ENCODE data around the gene OAS2.
"Not testable (repeated sequence)": the region's sequence is repeated elsewhere in the genome, so short reads cannot be mapped to it uniquely, and the experiment has no call there.

Gene OAS2

DNA sequence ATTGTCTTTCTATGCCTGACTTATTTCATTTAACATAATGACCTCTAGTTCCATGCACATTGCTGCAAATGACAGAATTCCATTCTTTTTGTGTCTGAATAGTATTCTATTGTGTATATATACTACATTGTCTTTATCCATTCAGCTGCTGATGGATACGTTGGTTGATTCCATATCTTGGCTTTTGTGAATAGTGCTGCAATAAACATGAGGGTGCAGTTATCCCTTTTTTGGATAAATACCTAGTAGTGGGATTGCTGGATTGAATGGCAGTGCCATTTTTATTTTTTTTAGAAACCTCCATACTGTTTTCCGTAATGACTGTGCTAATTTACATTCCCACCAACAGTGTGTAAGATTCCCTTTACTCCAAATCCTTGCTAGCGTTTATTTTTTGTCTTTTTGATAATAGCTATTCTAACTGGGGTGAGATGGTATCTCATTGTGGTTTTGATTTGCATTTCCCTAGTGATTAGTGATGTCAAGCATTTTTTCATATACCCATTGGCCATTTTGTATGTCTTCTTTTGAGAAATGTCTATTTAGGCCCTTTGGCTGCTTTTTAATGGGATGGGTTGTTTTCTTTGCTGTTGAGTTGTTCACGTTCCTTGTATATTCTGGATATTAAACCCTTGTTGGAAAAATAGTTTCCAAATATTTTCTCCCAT lies 2.3 kb downstream of the OAS2 start:
- DNase-seq (ENCODE audit: low read depth in 2 of 2) = no peak

DNA sequence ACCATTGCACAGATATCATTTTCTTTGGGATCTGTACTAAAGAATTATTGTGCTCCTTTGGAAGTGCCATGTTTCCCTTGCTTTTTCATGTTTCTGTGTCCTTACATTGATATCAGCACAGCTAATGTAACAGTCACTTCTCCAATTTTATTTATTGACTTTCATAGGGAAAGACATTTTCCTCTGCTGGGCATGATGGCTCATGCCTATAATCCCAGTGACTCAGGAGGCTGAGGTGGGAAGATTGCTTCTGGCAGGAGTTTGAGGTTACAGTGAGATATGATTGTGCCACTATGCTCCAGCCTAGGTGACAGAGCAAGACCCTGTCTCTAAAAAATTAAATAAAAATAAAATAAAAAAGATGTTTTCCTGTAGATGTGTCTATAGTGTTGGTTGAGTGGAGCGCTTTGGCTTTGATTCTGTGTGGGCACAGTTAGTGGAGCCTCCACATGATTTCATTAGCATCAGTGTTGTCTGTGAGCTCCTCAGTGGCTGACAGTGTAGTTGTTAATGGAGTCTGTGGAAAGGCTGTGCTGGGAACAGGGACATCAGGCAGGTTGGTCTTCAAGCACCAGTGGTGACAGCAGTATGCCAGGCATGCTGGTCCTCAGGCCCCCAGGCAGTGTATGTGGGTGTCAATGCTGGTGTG lies 7.4 kb downstream of the OAS2 start:
- no peak for DNase-seq (ENCODE audit: low read depth in 2 of 2)

DNA sequence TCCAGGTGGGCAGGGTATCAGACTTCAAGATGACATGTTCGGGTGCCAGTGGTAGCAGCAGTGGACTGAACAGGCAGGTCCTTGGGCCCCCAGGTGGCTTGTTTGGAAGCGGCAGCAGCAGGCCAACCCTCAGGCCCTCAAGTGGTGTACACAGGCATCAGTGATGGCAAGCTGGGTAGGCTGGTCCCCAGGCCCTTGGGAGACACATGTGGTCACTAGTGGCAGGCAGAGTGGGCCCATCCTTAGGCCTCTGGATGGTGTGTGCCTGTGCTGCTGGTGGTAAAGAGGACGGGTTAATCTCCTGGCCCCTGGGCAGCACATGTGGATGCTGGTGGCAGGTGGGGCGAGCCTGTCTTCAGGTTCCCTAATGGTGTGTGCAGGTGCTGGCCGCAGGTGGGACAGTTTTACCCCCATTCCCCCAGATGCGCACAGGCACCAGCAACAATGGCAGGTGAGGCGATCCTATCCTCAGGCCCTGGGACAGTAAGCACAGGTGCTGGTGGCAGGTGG lies 8.0 kb downstream of the OAS2 start:
- no peak for DNase-seq (ENCODE audit: low read depth in 2 of 2)

DNA sequence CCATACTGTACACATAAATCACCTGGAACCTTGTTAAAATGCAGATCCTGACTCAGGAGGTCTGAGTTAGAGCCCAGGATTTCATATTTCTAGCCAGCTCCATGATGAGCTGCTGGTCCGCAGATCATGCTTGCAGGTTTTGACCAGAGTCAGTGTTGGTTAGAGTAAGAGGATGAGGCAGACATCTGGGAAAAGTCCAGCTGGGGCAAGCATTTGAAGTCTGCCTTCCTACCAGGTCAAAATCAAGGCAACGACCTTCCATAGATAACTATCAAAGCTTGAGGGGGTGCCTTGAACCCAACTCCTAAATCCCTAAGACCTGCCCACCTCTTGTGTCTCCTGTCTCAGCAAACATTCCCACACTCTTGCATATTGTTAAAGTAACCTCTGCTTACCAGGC lies 9.2 kb downstream of the OAS2 start:
- DNase-seq (ENCODE audit: low read depth in 2 of 2) = no peak

DNA sequence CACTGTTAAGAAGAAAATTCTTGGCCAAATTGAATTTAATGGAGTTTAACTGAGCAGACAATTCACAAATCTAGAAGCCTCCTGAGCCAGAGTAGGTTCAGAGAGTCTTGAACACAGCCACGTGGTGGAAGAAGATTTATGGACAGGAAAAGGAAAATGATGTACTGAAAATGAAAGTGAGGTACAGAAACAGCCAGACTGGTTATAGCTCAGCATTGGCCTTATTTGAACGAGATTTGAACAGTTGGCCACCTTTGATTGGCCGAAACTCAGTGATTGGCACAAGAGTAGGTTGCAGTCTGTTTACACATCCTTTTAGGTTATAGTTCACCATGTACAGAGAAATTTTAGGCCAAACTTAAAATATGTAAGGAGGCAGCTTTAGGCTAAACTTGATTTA lies 9.9 kb downstream of the OAS2 start:
- DNase-seq (ENCODE audit: low read depth in 2 of 2) = no peak

DNA sequence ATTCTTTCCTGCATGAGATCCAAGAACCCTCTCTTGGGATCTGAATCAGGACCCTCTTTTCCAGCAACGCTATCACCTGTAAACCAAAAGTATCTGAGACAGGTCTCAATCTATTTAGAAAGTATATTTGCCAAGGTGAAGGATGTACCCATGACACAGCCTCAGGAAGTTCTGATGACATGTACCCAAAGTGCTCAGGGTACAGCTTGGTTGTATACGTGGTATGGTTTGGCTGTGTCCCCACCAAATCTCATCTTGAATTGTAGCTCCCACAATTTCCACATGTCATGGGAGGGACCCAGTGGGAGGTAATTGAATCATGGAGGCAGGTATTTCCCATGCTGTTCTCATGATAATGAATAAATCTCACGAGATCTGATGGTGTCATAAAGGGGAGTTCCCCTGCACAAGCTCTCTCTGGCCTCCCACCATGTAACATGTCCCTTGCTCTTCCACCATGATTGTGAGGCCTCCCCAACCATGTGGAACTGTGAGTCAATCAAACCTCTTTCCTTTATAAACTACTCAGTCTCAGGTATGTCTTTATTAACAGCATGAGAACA lies 10.6 kb downstream of the OAS2 start:
- not testable (repeated sequence) for DNase-seq (ENCODE audit: low read depth in 2 of 2)

DNA sequence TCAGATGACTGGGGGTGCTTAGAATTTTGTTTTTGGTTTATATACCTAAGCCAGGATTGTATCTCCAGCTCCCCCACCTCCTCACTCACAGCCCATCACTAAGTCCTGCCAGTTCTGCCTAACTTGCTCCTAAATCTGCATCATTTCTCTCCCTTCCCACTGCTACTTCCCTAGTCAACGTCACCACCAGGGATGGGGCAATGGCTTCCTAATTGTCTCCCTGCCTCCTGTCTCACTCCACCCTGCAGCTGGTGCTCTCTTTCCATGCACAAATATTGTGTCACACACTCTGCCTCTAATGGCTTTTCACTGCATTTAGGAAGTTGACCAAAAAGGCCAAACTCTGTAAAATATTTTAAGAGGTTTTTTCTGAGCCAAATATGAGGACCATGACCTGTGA lies 11.5 kb downstream of the OAS2 start:
- DNase-seq (ENCODE audit: low read depth in 2 of 2) = no peak

DNA sequence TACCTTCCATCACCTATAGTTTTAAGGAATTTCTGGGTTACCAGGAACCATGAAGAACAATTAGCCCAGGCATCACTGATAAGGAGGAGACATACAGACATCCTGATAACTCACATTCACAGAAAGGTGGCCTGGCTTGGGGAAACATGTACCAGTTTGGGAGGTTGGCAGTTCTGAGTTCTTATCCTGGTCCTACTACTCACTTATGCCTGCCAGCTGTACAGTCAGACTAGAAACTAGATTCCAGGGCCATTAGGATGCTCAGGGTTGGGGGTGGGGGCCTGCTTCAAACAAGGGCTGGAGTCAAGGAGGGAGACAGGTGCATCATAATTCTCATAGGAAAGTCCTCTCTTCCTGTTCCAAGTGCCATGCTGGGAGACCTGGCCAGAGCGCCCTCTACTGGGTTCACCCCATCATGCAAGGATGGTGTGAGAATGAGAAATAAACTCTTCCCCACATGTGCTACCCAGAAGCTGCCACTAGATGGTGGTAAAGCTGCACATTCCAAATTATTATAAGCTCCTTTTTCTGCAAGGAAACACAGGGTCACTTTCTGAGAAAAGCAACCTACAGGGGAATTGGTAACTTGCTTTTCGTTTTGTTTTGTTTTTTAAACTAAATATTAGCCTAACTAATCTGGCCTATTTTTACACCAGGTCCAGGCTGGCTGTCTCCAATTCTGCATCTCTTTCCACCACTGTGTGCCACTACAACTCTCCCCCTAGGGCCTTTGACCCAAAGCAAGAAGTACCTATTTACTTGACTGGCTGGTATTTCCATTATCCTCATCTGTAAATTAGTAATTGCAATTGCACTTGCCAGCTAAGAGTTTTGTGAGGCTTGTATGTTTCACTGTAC lies 14.5 kb downstream of the OAS2 start:
- DNase-seq (ENCODE audit: low read depth in 2 of 2) = peak in 1 of 2 donors; percentile 62

DNA sequence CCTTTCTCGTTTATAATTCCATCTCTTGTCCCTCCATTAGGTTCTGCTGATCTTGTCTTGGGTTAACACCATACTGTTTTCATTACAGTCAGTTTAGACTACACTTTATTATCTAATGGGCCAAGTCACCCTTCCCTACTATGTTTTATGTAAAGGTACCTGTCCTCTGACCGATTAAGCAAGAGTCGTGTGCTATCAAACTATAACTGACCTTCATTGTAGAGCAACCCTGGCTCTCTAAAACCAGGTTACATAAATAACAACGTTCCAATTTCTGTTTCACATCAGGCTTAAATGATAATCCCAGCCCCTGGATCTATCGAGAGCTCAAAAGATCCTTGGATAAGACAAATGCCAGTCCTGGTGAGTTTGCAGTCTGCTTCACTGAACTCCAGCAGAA lies 16.7 kb downstream of the OAS2 start:
- no peak for DNase-seq (ENCODE audit: low read depth in 2 of 2)

DNA sequence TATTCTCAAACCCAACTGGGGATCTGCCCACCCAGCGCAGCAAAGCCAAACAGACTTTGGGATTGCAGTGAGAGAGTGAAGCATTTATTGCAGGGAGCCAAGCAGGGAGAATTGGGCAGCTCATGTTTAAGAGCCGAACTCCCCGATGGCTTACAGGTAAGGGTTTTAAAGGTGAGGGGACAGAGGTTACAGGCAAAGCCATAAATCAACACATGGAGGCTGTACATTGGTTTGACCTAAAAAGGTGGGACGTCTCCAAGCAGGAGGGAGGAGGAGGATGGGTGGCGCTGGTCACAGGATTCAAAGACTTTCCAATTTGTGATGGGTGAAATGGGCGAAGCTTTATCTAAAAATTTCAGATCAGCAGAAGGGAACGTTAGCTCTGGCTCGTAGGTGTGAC lies 18.2 kb downstream of the OAS2 start:
- DNase-seq (ENCODE audit: low read depth in 2 of 2) = no peak

DNA sequence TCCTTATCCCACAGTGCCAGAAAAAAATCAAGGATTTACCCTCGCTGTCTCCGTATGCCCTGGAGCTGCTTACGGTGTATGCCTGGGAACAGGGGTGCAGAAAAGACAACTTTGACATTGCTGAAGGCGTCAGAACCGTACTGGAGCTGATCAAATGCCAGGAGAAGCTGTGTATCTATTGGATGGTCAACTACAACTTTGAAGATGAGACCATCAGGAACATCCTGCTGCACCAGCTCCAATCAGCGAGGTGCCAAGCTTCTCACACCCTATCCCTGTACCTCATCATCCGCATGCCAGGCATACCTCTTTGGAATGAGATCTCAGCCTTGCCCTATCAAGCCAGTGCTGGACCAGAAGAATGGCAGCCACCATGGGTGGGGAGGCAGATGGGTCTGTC lies 19.2 kb downstream of the OAS2 start:
- DNase-seq (ENCODE audit: low read depth in 2 of 2) = no peak

DNA sequence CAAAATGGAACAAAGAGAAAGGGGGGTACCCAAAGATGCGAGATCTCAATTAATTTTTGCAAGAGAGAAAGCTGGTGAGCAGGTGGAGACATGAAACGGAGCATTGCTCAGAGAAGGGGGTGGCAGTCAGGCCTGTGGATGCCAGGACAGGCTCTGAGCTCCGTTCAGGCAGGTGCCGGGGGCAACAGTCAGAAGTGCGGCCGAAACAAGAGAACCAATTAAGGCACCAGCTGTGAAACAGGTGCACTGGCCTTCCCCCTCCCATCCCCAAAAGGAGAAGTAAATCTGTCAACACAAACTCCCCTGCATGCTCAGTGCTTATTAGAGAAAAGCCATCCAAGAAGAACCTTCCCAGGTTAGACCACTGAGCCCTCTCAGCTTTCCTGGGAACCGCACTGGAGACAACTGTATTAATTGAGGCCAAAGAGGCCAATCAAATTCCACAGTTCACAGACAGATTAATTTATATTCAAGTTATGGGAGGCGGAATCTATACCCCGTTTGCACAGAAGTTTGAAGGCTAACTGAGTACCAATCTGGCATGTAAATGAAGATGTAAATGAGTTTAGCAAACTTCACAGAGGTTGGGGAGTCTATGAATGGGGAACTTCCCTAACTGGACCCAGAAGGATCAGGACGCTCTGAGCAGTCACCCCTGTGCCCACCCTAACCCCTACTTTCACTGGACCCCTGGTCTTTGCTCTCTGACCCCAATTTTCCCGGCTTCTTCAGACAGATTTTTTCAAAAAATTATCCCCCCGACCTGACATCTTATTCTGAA lies 20.9 kb downstream of the OAS2 start:
- no peak for DNase-seq (ENCODE audit: low read depth in 2 of 2)

DNA sequence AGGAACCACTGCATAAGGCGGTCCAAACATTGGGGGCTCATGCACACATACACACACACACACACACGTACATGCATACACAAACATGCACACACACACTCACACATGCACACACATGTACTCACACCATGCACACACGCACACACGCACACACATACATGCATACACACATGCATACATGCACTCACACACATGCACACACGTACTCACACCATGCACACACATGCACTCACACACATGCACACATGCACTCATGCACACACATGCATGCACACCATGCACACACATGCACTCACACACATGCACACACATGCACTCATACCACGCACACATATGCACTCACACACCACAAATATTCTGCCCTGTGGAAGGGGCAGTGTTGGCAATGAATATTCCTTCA lies 22.1 kb downstream of the OAS2 start:
- DNase-seq (ENCODE audit: low read depth in 2 of 2) = no peak

DNA sequence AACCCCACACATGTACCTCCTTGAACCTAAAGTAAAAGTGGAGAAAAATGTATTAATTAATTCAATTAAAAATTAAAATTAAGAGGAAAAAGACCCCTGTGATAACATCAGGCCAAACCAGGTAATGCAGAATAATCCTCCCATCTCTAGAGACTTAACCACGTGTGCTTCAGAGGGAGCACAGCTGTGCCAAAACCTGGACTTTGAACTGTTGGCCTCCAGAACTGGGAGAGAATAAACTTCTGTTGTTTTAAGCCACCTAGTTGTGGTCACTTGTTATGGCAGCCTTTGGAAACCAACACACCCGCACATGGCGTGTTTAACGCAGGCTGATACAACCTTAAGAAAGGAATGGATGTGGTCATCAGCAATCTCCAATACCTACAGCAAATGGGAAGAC lies 23.8 kb downstream of the OAS2 start:
- DNase-seq (ENCODE audit: low read depth in 2 of 2) = no peak

DNA sequence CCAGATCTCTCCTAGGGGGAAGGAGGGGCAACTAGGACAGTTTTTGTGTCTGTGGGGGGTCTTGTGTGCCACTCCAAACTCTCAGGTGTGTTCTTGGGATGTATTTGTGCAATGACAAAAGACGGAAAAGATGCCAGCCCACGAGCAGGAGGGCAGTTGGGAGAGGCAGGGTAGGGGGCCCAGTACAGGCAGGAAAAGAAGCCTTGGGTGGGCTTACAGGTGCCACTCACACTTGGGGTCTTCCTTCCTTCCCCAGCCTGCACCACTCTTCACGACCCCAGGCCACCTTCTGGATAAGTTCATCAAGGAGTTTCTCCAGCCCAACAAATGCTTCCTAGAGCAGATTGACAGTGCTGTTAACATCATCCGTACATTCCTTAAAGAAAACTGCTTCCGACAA lies 24.4 kb downstream of the OAS2 start:
- DNase-seq (ENCODE audit: low read depth in 2 of 2) = no peak

DNA sequence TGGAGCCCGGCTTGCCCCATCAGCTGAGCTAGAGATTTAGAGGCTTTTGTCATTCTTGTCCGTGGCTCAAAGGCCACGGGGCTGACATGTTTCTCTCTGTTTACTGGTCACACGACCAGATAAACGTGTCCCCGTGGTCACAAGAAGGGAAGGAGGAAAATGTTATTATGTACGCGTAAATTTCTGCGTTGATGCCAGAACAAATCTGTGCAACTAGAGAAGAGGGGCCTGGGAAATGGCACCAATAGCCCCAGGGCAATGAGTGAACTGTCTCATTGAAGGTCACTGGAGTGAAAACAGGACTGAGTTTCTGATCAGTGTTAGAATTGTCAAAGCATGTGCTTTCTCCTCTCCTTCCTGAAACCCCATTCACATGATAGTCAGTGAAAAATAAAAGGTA lies 25.3 kb downstream of the OAS2 start:
- DNase-seq (ENCODE audit: low read depth in 2 of 2) = no peak

DNA sequence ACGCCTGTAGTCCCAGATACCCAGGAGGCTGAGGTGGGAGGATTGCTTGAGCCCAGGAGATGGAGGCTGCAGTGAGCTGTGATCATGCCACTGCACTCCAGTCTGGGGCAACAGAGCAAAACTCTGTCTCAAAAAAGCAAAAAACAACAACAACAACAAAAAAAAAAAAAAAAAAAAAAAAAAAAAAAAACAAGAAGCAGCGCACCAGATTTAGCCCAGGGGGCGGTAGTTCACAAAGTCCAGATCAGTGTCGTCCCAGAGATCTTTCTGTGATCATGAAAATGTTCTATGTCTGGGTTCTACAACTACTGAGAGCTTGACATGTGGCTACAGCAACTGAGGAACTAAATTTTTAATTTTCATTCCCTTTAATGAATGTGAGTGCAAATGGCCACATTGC lies 27.4 kb downstream of the OAS2 start:
- DNase-seq (ENCODE audit: low read depth in 2 of 2) = no peak

DNA sequence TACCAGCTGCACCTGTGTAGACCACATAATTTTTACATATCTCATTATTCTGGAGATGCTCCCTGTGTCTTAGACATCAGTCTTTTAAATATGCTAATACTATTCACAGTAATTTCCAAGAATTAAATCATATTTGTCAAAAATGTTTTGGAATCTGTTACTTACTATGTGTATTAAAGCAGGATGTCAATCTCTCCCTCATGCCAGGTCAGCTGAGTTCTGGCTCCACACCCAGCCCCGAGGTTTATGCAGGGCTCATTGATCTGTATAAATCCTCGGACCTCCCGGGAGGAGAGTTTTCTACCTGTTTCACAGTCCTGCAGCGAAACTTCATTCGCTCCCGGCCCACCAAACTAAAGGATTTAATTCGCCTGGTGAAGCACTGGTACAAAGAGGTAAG lies 27.9 kb downstream of the OAS2 start:
- DNase-seq (ENCODE audit: low read depth in 2 of 2) = no peak

DNA sequence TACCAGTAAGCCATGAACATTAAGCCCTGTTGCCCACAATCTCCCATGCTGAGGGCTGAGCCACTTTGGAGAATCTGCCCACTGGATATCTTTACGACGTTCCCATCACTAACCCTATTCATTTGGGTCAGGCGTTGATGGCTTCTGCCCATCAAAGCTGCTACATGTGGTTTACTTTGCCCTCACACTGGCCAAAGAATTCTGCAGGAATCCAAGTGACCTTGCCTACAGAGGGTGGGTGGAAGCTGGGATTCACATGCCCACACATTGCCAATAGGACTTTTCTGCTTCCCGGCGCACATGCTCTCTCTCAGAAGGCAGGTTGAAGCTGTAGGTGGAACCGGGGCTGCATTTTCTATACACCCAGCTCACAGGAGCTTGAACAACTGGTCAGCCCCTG lies 28.3 kb downstream of the OAS2 start:
- DNase-seq (ENCODE audit: low read depth in 2 of 2) = no peak

DNA sequence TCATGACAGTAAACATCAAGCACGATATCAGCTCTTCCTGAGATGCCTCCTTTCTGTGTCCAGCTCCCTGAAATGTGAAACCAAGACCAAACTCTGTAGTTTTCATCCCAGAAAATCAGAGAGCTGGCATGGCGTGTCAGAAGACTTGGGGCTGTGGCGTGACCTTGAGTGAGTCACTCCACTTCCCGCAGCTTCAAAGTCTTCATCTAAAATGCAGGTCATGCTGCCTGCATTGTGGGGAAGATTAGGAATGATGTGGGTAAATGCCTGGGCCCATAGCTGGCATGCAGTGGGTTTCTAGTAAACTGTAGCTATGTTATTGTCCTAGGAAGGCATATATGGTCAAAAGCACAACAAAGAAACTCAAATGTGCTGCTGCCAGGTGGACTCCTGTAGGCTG lies 28.8 kb downstream of the OAS2 start:
- DNase-seq (ENCODE audit: low read depth in 2 of 2) = no peak

DNA sequence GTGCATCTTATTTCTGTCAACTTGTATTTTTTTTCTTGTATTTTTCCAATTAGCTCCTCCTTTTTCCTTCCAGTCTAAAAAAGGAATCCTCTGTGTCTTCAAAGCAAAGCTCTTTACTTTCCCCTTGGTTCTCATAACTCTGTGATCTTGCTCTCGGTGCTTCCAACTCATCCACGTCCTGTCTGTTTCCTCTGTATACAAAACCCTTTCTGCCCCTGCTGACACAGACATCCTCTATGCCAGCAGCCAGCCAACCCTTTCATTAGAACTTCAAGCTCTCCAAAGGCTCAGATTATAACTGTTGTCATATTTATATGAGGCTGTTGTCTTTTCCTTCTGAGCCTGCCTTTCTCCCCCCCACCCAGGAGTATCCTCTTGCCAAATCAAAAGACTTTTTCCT lies 32.4 kb downstream of the OAS2 start:
- DNase-seq (ENCODE audit: low read depth in 2 of 2) = no peak

DNA sequence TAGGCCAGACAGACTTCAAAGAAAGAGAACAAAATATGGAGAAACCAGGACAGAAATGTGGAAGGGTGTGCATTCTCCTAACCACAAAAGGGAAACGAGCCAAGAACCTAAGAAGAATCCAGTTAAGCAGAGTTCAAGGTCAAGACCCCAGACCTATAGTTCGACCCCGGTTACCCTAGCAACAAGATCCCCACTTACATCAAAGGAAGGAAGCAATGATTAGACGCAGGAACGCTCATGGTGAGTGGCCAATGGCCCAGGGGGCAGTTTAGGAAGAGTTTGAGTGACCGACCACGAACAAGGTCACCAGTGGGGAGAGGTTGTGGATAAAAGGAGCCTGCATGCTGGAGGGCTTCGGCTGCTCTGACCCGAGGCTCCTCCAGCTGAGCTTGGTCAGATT lies 36.2 kb downstream of the OAS2 start:
- no peak for DNase-seq (ENCODE audit: low read depth in 2 of 2)
